AG09319 (cell line): Measurements from ENCODE around the gene YPEL3.

Source experiments
- DNase-seq: peaks from one replicate; pipeline ENCODE4 v3.0.0-alpha.2; 2010; ENCODE audit warnings: low read depth; ENCODE audit errors: extremely low read depth
- CTCF ChIP-seq: IDR thresholded peaks from 2 replicates; pipeline ENCODE4 v1.5.1; 2011; ENCODE audit warnings: low read depth, mild to moderate bottlenecking, inconsistent platforms, low read length, moderate library complexity

The YPEL3 gene

GRCh38 chr16:30087181-30087898 lies 8.7 kb downstream of the YPEL3 start:
- DNase-seq: no peak
- TF ChIP-seq CTCF: no peak

- DNase-seq: no peak
- no peak for TF ChIP-seq CTCF
Measured at GRCh38 chr16:30086291-30087140, 9.5 kb downstream of the YPEL3 start.

GRCh38 chr16:30085820-30086219 lies 10.2 kb downstream of the YPEL3 start:
- no peak for DNase-seq
- TF ChIP-seq CTCF: no peak

GRCh38 chr16:30085247-30085646 lies 10.8 kb downstream of the YPEL3 start:
- no peak for DNase-seq
- no peak for TF ChIP-seq CTCF

GRCh38 chr16:30084816-30085159 lies 11.2 kb downstream of the YPEL3 start:
- no peak for DNase-seq
- no peak for TF ChIP-seq CTCF

GRCh38 chr16:30084096-30084815 lies 11.8 kb downstream of the YPEL3 start:
- no peak for TF ChIP-seq CTCF
- no peak for DNase-seq
